Measurements from ENCODE around the gene PSMG2. TPM values are rescaled to one million over a fixed set of nuclear protein-coding genes. Genes with fewer than 3 reads are reported as not detected.

The PSMG2 gene
- total and polyA plus RNA-seq, 9 of the 15 experiments (the other 6 are each of a cell fraction or from before 2014, with no cell fraction given) = 59.9 to 271 (median 111) TPM

DNA sequence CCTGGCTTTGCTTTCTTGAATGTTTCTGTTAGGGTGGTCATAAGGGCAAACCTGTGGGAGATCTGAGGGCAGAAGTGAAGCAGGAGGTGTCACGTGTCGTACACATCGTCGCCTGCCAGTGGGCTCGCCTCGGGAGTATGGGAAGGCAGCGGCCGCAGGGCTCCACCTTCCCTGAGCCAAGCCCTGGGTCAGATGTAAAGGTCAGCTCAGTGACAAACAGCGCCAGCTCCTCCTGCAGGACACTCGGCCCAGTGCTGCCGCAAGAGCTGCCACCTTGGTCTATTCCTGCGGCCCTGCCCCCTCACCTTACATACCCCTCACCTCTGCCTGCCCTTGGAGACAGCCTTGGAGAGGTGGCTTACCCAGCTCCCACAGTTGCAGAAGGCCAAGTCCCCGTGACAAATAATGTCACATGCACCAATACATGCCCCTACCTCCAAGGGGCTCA, 64.2 kb downstream of the PSMG2 start (continued):
- TF ChIP-seq BRCA1 (IDR thresholded peaks at IDR 0.05) (no peak), BRCA1 (CRISPR knock-in tag; IDR thresholded peaks at IDR 0.05) (no peak), ZNF263 (CRISPR knock-in tag; IDR thresholded peaks at IDR 0.05; ENCODE audit: borderline replicate concordance) (no peak), KLF13 (tag; IDR thresholded peaks at IDR 0.05; ENCODE audit: borderline replicate concordance, low read depth) (0 out of 2 replicates have a peak, but pooled peaks have one; percentile 21), RNF2 (IDR thresholded peaks at IDR 0.05) (no peak), FOXM1 (IDR thresholded peaks at IDR 0.05; ENCODE audit: low read depth) (no peak), FOXM1 (CRISPR knock-in tag; IDR thresholded peaks at IDR 0.05; ENCODE audit: low read depth) (no peak), MYC (IDR thresholded peaks at IDR 0.05; ENCODE audit: low read depth, low read length) (no peak), MYC (CRISPR knock-in tag; IDR thresholded peaks at IDR 0.05; ENCODE audit: borderline replicate concordance, low read depth) (no peak), ZNF75A (CRISPR knock-in tag; IDR thresholded peaks at IDR 0.05) (no peak), SUPT5H (IDR thresholded peaks at IDR 0.05) (no peak)
- TF ChIP-seq, protein P1, sequence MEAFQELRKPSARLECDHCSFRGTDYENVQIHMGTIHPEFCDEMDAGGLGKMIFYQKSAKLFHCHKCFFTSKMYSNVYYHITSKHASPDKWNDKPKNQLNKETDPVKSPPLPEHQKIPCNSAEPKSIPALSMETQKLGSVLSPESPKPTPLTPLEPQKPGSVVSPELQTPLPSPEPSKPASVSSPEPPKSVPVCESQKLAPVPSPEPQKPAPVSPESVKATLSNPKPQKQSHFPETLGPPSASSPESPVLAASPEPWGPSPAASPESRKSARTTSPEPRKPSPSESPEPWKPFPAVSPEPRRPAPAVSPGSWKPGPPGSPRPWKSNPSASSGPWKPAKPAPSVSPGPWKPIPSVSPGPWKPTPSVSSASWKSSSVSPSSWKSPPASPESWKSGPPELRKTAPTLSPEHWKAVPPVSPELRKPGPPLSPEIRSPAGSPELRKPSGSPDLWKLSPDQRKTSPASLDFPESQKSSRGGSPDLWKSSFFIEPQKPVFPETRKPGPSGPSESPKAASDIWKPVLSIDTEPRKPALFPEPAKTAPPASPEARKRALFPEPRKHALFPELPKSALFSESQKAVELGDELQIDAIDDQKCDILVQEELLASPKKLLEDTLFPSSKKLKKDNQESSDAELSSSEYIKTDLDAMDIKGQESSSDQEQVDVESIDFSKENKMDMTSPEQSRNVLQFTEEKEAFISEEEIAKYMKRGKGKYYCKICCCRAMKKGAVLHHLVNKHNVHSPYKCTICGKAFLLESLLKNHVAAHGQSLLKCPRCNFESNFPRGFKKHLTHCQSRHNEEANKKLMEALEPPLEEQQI (IDR thresholded peaks at IDR 0.05) = no peak
- TF ChIP-seq, protein P2, sequence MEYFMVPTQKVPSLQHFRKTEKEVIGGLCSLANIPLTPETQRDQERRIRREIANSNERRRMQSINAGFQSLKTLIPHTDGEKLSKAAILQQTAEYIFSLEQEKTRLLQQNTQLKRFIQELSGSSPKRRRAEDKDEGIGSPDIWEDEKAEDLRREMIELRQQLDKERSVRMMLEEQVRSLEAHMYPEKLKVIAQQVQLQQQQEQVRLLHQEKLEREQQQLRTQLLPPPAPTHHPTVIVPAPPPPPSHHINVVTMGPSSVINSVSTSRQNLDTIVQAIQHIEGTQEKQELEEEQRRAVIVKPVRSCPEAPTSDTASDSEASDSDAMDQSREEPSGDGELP (CRISPR knock-in tag; IDR thresholded peaks at IDR 0.05; ENCODE audit: borderline replicate concordance) = no peak

Measured in K562 (cell line).